Panc1 (cell line): ENCODE measurements around the gene ROBO1.

Experiments
- POLR2AphosphoS5 ChIP-seq: IDR thresholded peaks from 2 replicates; pipeline ENCODE4 v1.6.1; 2012; ENCODE audit warnings: mild to moderate bottlenecking, low read depth, low read length, moderate library complexity
- SIN3A ChIP-seq: IDR thresholded peaks from 2 replicates; pipeline ENCODE4 v1.6.1; 2012; ENCODE audit warnings: low read depth, mild to moderate bottlenecking, low read length, moderate library complexity, borderline replicate concordance; ENCODE audit not compliant: insufficient read depth
- TF ChIP-seq, protein P1 (sequence below): fragments of 450-650 bp; IDR thresholded peaks from 2 replicates; pipeline ENCODE4 v1.5.1; 2017; ENCODE audit warnings: mild to moderate bottlenecking
- TF ChIP-seq, protein P2 (sequence below), 2 experiments: IDR thresholded peaks; 2 replicates each; pipeline ENCODE4 v1.6.1; 2011 to 2012; ENCODE audit warnings: low read depth in 2 of 2, control low read depth in 1 of 2, low read length in 1 of 2, mild to moderate bottlenecking in 1 of 2, moderate library complexity in 1 of 2; ENCODE audit not compliant: insufficient read depth in 1 of 2

DNA sequence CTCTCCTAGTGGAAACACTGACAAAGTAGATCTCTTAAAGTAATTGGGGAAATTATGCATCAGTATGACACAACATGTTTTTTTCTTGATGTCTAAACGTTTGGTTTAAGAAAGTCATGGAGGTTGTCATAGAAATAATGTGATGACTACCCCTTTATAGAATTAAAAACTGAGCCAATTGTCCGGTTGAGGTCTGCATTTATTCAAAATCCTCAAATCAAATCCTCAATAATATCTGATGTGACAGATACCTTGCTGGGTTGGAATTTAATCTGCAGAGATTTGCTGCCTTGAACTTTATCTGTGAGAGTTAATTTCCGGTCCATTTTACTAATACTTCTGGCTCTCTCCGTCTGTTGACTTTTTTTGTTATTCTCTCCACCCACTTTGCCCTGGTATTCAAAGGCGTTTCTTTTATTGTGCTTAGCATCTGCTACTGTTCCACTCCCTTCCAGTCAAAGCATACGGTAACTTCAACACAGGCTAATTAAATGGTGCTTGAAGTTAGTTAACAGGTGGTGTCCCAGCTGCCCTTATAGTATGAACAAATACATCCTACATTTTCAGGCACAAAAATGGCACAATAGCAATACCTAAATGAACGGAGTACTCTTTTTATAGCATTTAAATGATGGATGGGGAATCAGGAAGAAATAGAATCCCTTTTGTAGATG lies 628.3 kb downstream of the ROBO1 start:
- TF ChIP-seq POLR2AphosphoS5 (no peak), SIN3A (no peak)
- TF ChIP-seq, protein P1, sequence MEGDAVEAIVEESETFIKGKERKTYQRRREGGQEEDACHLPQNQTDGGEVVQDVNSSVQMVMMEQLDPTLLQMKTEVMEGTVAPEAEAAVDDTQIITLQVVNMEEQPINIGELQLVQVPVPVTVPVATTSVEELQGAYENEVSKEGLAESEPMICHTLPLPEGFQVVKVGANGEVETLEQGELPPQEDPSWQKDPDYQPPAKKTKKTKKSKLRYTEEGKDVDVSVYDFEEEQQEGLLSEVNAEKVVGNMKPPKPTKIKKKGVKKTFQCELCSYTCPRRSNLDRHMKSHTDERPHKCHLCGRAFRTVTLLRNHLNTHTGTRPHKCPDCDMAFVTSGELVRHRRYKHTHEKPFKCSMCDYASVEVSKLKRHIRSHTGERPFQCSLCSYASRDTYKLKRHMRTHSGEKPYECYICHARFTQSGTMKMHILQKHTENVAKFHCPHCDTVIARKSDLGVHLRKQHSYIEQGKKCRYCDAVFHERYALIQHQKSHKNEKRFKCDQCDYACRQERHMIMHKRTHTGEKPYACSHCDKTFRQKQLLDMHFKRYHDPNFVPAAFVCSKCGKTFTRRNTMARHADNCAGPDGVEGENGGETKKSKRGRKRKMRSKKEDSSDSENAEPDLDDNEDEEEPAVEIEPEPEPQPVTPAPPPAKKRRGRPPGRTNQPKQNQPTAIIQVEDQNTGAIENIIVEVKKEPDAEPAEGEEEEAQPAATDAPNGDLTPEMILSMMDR: no peak
- TF ChIP-seq, protein P2, sequence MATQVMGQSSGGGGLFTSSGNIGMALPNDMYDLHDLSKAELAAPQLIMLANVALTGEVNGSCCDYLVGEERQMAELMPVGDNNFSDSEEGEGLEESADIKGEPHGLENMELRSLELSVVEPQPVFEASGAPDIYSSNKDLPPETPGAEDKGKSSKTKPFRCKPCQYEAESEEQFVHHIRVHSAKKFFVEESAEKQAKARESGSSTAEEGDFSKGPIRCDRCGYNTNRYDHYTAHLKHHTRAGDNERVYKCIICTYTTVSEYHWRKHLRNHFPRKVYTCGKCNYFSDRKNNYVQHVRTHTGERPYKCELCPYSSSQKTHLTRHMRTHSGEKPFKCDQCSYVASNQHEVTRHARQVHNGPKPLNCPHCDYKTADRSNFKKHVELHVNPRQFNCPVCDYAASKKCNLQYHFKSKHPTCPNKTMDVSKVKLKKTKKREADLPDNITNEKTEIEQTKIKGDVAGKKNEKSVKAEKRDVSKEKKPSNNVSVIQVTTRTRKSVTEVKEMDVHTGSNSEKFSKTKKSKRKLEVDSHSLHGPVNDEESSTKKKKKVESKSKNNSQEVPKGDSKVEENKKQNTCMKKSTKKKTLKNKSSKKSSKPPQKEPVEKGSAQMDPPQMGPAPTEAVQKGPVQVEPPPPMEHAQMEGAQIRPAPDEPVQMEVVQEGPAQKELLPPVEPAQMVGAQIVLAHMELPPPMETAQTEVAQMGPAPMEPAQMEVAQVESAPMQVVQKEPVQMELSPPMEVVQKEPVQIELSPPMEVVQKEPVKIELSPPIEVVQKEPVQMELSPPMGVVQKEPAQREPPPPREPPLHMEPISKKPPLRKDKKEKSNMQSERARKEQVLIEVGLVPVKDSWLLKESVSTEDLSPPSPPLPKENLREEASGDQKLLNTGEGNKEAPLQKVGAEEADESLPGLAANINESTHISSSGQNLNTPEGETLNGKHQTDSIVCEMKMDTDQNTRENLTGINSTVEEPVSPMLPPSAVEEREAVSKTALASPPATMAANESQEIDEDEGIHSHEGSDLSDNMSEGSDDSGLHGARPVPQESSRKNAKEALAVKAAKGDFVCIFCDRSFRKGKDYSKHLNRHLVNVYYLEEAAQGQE (IDR thresholded peaks at IDR 0.05; ENCODE audit: insufficient read depth in 1 of 2, low read depth in 2 of 2, low read length in 1 of 2): no peak
